NCI-H2081 treated with DMSO at 0.1 percent for 48 hours (cell line): ENCODE results near the gene GRM4.

ENCODE experiments used
- DNase-seq: peaks from one replicate; lab custom pipeline; 2025; lab: John Stamatoyannopoulos, UW

GRM4 gene

GRCh38 chr6:34157236-34157830 lies 11.4 kb upstream of the GRM4 start:
- DNase-seq: no peak

- no peak for DNase-seq
Observed at GRCh38 chr6:34155471-34156300, 9.8 kb upstream of the GRM4 start.

GRCh38 chr6:34154668-34155447 lies 9.0 kb upstream of the GRM4 start:
- no peak for DNase-seq

- no peak for DNase-seq
Observed at GRCh38 chr6:34152806-34153520, 7.1 kb upstream of the GRM4 start.

GRCh38 chr6:34152042-34152524 lies 6.2 kb upstream of the GRM4 start:
- no peak for DNase-seq

GRCh38 chr6:34151321-34152041 lies 5.6 kb upstream of the GRM4 start:
- no peak for DNase-seq

GRCh38 chr6:34150766-34151165 lies 4.9 kb upstream of the GRM4 start:
- no peak for DNase-seq

GRCh38 chr6:34149831-34150400 lies 4.0 kb upstream of the GRM4 start:
- DNase-seq: no peak

GRCh38 chr6:34149452-34149810 lies 3.5 kb upstream of the GRM4 start:
- DNase-seq: no peak

- DNase-seq: no peak
Observed at GRCh38 chr6:34148631-34149451, 3.0 kb upstream of the GRM4 start.

- DNase-seq: no peak
Observed at GRCh38 chr6:34147906-34148630, 2.2 kb upstream of the GRM4 start.

- no peak for DNase-seq
Observed at GRCh38 chr6:34146801-34147592, 1.1 kb upstream of the GRM4 start.

GRCh38 chr6:34145161-34146020 lies 496 bp downstream of the GRM4 start:
- DNase-seq: no peak

- no peak for DNase-seq
Observed at GRCh38 chr6:34144581-34145160, 1.2 kb downstream of the GRM4 start.

GRCh38 chr6:34143884-34144580 lies 1.9 kb downstream of the GRM4 start:
- no peak for DNase-seq

GRCh38 chr6:34143196-34143883 lies 2.5 kb downstream of the GRM4 start:
- DNase-seq: no peak
